Hippocampal formation (tissue), 2 donors: ENCODE results near the gene ISLR2.

Experiments
- DNase-seq, 2 donors: peaks; one replicate each; lab custom pipeline; 2025; lab: John Stamatoyannopoulos, UW

The ISLR2 gene

DNA sequence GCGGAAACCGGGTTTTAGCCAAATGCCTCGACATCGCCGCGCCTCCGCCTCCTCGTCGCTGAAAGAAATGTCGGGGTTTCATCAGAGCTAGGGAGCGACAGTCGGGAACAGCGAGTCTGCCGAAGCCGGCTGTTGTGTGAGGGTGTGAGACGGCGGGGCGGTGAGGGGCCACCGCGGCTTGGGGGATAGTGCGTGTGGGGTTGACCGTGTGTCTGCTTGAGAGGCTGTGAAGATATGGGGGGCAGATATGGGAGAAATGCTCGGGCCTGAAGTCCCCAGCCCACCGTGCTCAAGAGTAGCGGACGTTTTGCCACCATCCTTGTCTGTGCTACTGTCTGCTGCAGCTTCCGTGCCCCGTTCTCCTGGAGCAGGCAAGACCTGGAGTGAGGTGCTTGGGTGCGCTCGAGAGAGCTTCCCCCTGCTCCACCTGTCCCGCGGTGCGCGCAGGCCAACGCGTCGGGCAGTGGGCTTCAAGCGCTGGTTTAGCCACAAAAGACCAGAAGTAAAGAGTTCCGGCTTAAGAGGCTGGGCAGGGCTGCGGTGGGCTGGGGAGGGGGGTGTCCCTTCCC is 716 bp upstream of the ISLR2 start:
- DNase-seq = no peak

DNA sequence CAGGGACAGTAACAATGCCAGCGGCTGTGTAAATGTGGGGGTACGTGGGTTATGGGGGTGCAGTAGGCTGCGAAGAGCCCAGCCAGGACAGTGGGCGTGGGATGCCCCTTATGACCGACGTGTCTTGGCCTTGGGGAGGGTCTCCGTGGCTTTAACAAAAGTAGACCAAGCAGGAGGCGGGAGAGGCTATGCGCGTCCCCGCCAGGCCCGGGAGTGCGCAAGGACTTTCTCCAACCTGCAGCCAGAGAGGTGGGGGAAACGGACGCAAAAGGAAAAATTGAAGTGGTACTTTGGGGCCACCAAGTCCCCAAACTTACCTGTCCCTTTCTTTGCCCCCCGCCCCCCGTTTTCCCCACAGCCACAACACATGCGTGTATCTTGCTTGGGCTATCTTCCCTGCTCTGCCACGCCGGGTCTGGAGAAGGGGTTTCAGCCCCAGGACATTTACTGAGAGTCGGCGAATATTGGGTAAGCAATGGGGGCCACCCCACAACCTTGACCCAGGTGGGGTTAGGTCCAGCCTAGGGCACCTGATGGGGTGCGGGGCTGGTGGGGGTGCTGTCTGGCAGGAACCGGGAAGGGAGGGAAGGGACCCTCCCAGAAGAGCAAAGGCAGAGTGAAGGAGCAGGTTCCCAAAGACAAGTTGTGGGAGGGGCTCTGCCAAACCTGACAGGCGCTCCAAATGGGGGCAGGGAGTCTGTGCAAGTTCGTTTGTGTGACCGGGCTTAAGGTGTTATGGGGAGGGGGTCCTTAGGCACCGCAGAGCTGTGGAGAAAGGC is 652 bp downstream of the ISLR2 start:
- no peak for DNase-seq

DNA sequence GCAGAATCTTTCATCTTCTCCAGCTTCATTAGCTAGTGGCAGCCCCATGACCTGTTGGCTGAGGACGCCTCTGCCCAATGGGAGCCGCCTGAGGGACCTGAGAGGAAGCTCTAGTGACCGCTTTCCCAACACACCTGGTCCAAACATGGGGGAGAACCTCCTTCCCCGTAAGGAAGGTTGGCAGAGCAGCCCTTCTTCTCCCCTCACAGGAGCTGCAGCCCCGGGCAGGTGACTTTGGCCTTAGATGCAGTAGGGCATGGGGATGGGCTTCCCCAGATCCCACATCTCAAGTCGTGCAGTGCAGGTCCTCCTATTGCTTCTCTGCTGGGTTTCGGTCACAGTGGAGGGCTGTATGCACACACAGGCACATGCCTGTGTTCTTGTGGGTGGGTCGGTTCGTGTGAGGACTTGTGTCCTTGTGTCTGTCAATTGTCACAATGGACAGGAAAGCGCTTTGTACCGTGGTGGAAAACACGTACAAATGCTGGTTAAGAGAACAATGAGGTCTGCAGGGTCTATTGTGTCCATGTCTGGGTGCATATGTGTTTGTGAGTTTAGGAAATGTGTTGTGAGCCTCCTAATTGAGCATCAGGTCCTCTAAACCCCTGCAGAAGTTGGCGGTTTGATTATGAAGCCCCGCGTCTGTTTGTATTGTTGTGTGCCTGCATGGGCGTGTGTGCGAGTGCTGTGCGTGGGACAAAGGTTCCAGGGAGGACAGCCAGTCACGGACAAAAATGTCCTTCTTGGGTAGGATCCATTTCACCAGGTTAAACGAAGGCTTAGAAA is 1.4 kb downstream of the ISLR2 start:
- DNase-seq = no peak

DNA sequence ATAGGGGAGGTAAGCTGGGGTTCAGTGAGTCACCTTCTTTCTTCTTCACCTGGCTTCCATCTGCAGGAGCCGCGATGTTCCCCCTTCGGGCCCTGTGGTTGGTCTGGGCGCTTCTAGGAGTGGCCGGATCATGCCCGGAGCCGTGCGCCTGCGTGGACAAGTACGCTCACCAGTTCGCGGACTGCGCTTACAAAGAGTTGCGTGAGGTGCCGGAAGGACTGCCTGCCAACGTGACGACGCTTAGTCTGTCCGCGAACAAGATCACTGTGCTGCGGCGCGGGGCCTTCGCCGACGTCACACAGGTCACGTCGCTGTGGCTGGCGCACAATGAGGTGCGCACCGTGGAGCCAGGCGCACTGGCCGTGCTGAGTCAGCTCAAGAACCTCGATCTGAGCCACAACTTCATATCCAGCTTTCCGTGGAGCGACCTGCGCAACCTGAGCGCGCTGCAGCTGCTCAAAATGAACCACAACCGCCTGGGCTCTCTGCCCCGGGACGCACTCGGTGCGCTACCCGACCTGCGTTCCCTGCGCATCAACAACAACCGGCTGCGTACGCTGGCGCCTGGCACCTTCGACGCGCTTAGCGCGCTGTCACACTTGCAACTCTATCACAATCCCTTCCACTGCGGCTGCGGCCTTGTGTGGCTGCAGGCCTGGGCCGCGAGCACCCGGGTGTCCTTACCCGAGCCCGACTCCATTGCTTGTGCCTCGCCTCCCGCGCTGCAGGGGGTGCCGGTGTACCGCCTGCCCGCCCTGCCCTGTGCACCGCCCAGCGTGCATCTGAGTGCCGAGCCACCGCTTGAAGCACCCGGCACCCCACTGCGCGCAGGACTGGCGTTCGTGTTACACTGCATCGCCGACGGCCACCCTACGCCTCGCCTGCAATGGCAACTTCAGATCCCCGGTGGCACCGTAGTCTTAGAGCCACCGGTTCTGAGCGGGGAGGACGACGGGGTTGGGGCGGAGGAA is 2.6 kb downstream of the ISLR2 start:
- DNase-seq = no peak

DNA sequence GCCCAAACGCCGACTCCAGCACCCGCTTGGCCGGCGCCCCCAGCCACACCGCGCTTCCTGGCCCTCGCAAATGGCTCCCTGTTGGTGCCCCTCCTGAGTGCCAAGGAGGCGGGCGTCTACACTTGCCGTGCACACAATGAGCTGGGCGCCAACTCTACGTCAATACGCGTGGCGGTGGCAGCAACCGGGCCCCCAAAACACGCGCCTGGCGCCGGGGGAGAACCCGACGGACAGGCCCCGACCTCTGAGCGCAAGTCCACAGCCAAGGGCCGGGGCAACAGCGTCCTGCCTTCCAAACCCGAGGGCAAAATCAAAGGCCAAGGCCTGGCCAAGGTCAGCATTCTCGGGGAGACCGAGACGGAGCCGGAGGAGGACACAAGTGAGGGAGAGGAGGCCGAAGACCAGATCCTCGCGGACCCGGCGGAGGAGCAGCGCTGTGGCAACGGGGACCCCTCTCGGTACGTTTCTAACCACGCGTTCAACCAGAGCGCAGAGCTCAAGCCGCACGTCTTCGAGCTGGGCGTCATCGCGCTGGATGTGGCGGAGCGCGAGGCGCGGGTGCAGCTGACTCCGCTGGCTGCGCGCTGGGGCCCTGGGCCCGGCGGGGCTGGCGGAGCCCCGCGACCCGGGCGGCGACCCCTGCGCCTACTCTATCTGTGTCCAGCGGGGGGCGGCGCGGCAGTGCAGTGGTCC is 3.5 kb downstream of the ISLR2 start:
- DNase-seq = no peak

DNA sequence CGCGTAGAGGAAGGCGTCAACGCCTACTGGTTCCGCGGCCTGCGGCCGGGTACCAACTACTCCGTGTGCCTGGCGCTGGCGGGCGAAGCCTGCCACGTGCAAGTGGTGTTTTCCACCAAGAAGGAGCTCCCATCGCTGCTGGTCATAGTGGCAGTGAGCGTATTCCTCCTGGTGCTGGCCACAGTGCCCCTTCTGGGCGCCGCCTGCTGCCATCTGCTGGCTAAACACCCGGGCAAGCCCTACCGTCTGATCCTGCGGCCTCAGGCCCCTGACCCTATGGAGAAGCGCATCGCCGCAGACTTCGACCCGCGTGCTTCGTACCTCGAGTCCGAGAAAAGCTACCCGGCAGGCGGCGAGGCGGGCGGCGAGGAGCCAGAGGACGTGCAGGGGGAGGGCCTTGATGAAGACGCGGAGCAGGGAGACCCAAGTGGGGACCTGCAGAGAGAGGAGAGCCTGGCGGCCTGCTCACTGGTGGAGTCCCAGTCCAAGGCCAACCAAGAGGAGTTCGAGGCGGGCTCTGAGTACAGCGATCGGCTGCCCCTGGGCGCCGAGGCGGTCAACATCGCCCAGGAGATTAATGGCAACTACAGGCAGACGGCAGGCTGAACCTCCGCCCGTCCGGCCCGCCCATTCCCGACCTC is 4.1 kb downstream of the ISLR2 start:
- DNase-seq = no peak

DNA sequence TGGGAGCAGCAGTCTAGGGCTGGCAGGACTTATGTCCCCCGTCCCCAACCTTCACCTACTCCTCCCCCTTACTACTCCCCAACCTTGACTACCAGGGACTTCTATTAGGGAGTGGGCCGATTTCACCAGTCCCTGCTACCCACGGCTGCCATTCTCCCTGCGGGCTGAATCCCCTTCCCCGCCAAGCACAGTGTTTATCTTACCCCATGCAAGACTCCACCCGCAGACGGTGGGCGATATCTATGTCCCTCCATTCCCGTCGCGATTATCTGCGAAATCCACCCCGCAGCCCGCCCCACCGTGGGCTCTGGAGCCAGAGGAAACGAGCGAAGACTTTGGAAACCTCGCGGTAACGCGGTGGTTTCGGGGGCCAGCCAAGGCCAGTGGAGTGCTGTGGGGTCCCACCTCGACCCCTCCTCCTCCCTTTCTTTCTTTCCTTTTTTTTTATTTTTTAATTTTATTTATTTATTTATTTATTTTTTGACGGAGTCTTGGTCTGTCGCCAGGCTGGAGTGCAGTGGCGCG is 4.7 kb downstream of the ISLR2 start:
- no peak for DNase-seq

DNA sequence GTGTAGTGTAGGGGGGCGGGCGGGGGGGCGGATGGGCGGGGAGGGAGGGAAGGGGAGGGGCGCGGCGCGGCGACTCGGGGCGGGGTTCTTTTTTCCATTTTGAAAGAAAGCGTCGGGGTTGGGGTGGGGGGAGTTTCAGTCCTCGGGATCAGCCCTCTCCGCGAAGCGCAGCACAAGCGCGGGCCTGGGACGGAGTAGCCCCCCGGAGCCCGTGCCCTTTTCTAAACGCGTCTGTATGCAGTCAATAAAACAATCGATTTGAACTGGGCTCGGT is 6.1 kb downstream of the ISLR2 start:
- DNase-seq = no peak

DNA sequence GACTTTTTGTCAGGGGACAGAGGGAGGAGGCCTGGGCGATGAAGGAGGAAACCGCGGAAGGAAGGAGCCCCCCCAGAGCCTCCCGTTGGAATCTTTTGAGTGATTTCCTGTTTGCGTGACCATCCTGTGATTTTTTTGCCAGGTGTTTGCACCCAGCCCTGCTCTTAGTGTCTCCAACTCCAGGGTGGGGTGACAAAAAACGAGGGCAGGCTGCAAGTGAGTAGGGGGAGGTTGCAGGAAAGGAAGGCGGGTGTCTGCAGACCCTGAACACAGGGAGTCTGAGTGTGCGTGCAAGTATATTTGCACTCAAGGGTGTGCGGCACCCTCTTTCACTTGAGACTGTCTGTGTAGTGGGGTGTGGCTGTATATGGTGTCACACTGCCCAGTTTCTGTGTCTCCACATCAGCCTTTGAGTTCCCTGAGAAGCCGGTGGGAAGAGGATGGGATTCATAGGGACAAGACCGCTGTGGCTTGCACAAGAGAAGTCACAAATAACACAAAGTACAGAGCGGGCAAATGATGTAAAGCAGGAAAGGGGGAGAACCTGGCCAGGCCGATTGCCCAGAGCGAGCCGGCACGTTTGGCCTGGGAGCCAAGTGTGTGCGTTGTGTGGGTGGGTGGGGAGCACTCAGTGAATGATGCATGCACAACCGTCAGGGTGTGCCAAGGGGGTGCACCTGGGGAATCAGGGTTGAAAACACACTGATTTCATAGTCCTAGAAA is 6.6 kb downstream of the ISLR2 start:
- no peak for DNase-seq

DNA sequence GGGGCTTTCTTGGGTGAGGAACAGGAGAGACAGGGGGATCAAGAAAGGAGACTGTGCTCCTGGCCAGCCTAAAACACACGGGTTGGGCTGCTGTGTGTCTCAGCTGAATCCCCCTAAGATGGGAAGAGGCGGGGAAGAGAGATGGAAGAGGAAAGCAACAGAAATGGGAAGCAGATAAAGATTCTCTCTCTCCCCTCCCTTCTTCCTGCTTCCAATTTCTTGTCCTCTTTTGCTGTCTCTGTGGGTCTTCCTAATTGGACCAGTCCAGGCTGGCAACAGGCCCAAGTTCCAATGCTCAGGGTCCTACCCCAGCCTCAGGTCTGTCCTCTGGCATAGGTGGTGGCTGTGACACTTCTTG is 7.1 kb downstream of the ISLR2 start:
- no peak for DNase-seq

DNA sequence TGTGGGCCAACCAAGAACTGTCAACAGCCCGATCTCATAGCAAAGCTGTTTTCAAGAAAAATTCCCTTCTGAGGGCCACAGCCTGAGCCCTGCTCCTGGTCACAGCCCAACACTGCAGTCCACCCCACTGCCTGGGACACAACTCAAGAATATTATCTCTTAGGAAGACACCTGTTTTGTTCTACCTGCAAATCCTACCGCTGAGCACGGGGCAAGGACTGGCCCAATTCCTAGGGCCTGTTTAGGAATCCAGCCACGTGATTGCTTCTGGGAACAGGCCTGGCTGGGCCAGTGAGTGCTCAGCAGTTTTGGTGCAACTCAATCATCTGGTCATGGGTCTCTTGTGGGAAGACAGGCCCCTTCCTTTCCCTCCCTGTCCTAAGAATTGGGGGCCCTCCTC is 8.3 kb downstream of the ISLR2 start:
- no peak for DNase-seq

DNA sequence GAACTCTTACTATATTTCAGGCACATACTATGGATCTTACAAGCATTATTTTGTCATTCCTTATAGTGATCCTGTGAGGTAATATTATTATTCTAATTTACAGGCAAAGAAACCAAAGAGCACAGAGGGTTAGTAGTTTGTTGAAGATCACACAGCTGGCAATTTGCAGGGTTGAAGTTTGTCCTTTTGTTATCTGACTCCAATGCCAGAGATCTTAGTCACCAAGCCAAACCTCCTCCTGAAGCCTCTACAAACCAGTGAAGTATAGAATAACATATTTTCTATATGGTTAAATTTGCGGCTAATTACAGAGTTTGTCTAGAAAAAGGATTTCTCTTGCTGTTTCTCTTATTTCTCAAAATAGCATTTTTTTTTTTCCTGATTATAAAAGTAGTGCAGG is 11.2 kb downstream of the ISLR2 start:
- no peak for DNase-seq

DNA sequence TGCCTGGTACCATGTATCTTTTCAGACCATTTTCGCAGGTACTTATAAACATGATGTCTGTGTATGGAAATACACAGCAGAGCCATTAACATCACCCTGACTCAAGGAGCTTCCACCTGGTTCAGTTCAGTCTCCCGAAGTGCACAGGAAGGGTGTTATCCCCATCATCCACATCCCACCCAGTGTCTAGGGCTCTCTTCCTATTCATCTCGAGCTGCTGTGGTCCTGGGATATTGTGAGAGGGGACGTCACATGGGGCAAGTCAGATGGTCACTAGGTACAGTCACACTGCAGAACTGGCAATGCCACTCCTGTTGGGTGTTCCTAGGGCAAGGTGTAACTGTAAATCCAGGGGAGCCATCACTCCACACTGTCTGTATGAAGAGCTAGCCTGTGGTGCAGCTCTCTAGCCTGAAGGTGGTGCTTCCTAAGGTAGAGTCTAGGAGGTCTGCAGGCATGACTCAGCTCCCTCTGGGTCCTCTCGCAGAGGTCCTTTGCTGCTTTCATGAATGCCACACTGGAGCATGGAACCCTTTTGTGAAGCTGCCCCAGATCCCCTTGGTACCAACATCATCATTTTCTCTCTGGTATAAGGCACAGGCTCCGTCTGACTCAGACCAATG is 13.9 kb downstream of the ISLR2 start:
- DNase-seq = no peak

DNA sequence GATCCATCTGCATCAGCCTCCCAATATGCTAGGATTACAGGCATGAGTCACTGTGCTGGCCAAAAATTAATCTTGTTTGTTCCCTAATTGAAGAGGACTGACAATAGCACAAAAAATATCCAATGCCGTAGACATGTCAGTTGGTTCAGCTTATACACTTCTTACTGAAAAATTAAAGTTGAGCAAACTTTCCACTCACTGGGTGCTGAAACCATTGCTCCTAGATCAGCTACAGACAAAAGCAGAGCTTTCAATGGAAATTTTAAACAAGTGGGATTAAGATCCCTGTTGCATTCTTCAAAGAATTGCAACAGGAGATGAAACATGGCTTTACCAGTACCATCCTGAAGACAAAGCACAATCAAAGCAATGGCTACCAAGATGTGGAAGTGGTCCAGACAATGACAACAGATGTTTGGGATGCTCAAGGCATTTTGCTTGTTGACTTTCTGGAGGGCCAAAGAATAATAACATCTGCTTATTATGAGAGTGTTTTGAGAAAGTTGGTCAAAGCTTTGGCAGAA is 16.0 kb downstream of the ISLR2 start:
- no peak for DNase-seq

DNA sequence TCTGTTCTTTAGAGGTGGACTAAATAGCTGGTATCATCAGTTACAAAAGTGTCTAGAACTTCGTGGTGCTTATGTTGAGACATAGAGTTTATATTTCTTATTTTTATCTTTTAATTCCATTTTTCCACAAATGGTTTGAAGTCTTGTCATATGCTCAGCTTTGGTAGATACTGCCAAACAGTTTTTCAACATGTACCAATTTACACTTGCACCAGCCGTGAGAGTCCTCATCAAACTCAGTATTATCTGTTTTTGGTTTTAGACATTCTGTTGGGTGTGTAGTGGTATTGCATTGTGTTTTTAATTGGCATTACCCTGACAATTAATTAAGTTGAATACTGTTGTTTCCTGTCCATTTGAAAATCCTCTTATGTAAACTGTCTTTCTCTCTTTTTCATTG is 16.7 kb downstream of the ISLR2 start:
- DNase-seq = no peak

DNA sequence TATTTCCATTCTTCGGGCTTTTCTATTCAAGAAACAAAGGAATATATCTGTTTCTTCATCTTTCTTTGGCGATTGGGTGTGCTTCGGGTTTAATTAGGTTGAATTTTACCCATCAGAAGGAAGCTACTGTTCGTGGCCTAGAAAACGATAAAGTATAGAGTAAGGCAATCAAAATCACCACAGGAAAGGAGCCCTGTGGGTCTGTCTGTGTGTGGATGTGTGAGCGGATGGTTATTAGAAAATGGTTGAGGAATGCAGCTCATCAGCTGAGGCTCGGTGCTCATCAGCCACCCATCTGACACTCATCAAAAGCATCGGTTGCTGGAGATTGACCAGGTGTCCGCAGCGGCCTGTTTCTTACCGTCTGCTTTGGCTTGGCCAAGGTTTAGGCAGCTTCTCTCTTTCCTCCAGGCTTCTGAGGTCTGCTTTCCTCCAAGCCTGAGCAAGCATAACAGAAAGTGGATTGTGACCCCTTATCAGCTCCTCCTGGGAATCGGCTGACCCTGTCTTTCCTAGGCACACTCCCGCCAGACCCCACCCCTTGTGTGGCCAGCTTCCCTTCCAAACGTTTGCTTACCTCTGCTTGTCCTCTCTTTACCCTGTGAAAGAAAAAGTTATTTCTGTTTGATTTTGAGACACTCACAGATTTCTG is 25.5 kb downstream of the ISLR2 start:
- DNase-seq = no peak

DNA sequence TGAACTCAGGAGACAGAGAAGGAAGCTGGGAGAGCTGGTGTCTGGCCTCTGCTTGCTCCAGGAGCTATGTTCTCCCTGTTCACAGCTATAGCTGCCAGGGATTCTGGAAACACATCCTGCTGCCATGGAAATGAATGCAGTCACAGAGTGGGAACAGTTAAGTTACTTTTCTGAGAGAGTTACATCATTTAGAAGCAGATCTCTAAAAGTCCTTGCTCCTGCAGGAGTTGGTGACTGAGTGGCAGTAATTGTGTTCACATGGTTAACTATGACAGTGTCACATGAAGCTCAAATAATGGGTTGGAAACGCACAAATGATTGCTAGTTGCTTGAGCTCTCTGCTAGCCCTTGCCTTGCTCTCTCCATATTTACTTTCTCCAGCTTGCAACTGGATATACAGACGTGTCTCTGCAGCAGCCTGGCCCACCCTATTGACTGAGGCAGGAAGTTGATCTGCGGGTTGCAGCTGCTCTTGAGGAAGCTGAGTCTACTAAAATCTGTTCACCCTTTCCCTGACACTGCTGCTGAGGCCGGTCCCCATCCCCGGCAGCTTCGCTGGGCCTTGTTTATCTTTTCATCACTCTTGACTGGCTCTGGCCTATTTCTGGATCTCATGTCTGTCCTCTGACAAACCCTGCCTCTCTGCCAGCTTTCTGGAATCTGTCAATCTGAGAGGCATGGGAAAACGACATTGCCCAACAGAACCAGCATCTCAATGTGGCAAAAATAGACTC is 26.5 kb downstream of the ISLR2 start:
- DNase-seq = peak in 1 of 2 donors; percentile 44
